GM21723 (cell line): ENCODE measurements around the gene AKAP7.
"Not testable (repeated sequence)": the region's sequence is repeated elsewhere in the genome, so short reads cannot be mapped to it uniquely, and the experiment has no call there.

Experiments used
- ATAC-seq: cut with Tn5 transposase; IDR thresholded peaks from one replicate; pipeline ENCODE4 v1.9.1; 2021; ENCODE audit warnings: mild to moderate bottlenecking, moderate library complexity; ENCODE audit not compliant: unreplicated experiment

Gene AKAP7

GRCh38 chr6:131288214-131288613 is 152.9 kb downstream of the AKAP7 start:
- ATAC-seq, result no peak

GRCh38 chr6:131290955-131291354 is 155.7 kb downstream of the AKAP7 start:
- ATAC-seq, result no peak

- no peak for ATAC-seq
Measured at GRCh38 chr6:131292145-131292938, 157.1 kb downstream of the AKAP7 start.

GRCh38 chr6:131293472-131293911 is 158.2 kb downstream of the AKAP7 start:
- ATAC-seq, result no peak

GRCh38 chr6:131295081-131295480 is 159.8 kb downstream of the AKAP7 start:
- no peak for ATAC-seq

- ATAC-seq, result not testable (repeated sequence)
Measured at GRCh38 chr6:131300826-131301225, 165.6 kb downstream of the AKAP7 start.

- ATAC-seq, result no peak
Measured at GRCh38 chr6:131303338-131303930, 168.2 kb downstream of the AKAP7 start.

GRCh38 chr6:131305037-131305850 is 170.0 kb downstream of the AKAP7 start:
- ATAC-seq, result no peak

GRCh38 chr6:131309437-131309836 is 174.2 kb downstream of the AKAP7 start:
- ATAC-seq, result no peak

GRCh38 chr6:131314838-131315237 is 179.6 kb downstream of the AKAP7 start:
- ATAC-seq, result no peak

- ATAC-seq, result no peak
Measured at GRCh38 chr6:131316654-131317053, 181.4 kb downstream of the AKAP7 start.

- ATAC-seq, result no peak
Measured at GRCh38 chr6:131317516-131317915, 182.2 kb downstream of the AKAP7 start.

- ATAC-seq, result no peak
Measured at GRCh38 chr6:131321589-131321988, 186.3 kb downstream of the AKAP7 start.

GRCh38 chr6:131322125-131322524 is 186.9 kb downstream of the AKAP7 start:
- ATAC-seq, result no peak

GRCh38 chr6:131325669-131326068 is 190.4 kb downstream of the AKAP7 start:
- ATAC-seq, result not testable (repeated sequence)

- not testable (repeated sequence) for ATAC-seq
Measured at GRCh38 chr6:131328727-131329126, 193.5 kb downstream of the AKAP7 start.

GRCh38 chr6:131331151-131331550 is 195.9 kb downstream of the AKAP7 start:
- ATAC-seq, result no peak

- ATAC-seq, result no peak
Measured at GRCh38 chr6:131331873-131332781, 196.9 kb downstream of the AKAP7 start.
